HEK293T (cell line): ENCODE data around the gene LCNL1.

Experiments used
- CTCF ChIA-PET: fragments of 350-600 bp; formaldehyde crosslinking; extraction: SDS; loops from one replicate; lab custom pipeline; 2021; ENCODE audit warnings: antibody characterized with exemption, inconsistent platforms; lab: Yijun Ruan, JAX
- POLR2A ChIA-PET: fragments of 350-600 bp; formaldehyde crosslinking; extraction: SDS; loops from one replicate; lab custom pipeline; 2020; ENCODE audit warnings: antibody characterized with exemption, inconsistent platforms; lab: Yijun Ruan, JAX
- DNase-seq: peaks from one replicate; pipeline ENCODE4 v3.0.0; 2012; ENCODE audit warnings: mixed read lengths; ENCODE audit errors: extremely low spot score
- ARNT ChIP-seq: fragments of 450-650 bp; IDR thresholded peaks from 2 replicates; pipeline ENCODE4 v1.6.1; 2017; ENCODE audit warnings: mild to moderate bottlenecking
- BHLHE40 ChIP-seq: fragments of 450-650 bp; IDR thresholded peaks from 2 replicates; pipeline ENCODE4 v1.6.1; 2016; ENCODE audit warnings: mild to moderate bottlenecking, moderate library complexity, borderline replicate concordance
- CTBP1 ChIP-seq: fragments of 450-650 bp; IDR thresholded peaks from 2 replicates; pipeline ENCODE4 v1.6.1; 2016; ENCODE audit warnings: borderline replicate concordance
- ELF4 ChIP-seq: fragments of 450-650 bp; IDR thresholded peaks from 2 replicates; pipeline ENCODE4 v1.6.1; 2017; ENCODE audit warnings: antibody characterized with exemption
- FOXA1 ChIP-seq: fragments of 450-650 bp; IDR thresholded peaks from 2 replicates; pipeline ENCODE4 v1.6.1; 2016; ENCODE audit warnings: mild to moderate bottlenecking
- FOXK2 ChIP-seq: fragments of 450-650 bp; IDR thresholded peaks from 2 replicates; pipeline ENCODE4 v1.6.1; 2016; ENCODE audit warnings: mild to moderate bottlenecking
- FOXM1 ChIP-seq: fragments of 450-650 bp; IDR thresholded peaks from 2 replicates; pipeline ENCODE4 v1.6.1; 2017; ENCODE audit warnings: mild to moderate bottlenecking, borderline replicate concordance
- HDGF ChIP-seq: fragments of 450-650 bp; IDR thresholded peaks from 2 replicates; pipeline ENCODE4 v1.6.1; 2017; ENCODE audit warnings: antibody characterized with exemption, borderline replicate concordance
- L3MBTL2 ChIP-seq: fragments of 450-650 bp; conservative IDR thresholded peaks from 2 replicates; pipeline ENCODE4 v1.6.1; 2016; ENCODE audit warnings: mild to moderate bottlenecking
- LEF1 ChIP-seq: fragments of 450-650 bp; IDR thresholded peaks from 2 replicates; pipeline ENCODE4 v1.6.1; 2017; ENCODE audit warnings: mild to moderate bottlenecking, borderline replicate concordance
- NFRKB ChIP-seq: fragments of 450-650 bp; IDR thresholded peaks from 2 replicates; pipeline ENCODE4 v1.6.1; 2016; ENCODE audit warnings: mild to moderate bottlenecking, moderate library complexity
- PKNOX1 ChIP-seq: fragments of 450-650 bp; IDR thresholded peaks from 2 replicates; pipeline ENCODE4 v1.6.1; 2016
- SP1 ChIP-seq: fragments of 450-650 bp; IDR thresholded peaks from 2 replicates; pipeline ENCODE4 v1.6.1; 2017
- SUZ12 ChIP-seq: fragments of 450-650 bp; IDR thresholded peaks from 2 replicates; pipeline ENCODE4 v1.6.1; 2016; ENCODE audit warnings: mild to moderate bottlenecking
- TARDBP ChIP-seq: fragments of 450-650 bp; IDR thresholded peaks from 2 replicates; pipeline ENCODE4 v1.6.1; 2016
- ZNF384 ChIP-seq: fragments of 450-650 bp; IDR thresholded peaks from 2 replicates; pipeline ENCODE4 v1.6.1; 2016

Gene LCNL1

GRCh38 chr9:137007108-137007815 lies 24.5 kb downstream of the LCNL1 start:
- ChIA-PET CTCF (interaction anchor here (1.2 kb wide), 1 partner anchor 59 kb away, joined by 3 read pairs; no protein-coding TSS in a partner anchor), POLR2A (no interaction called here)
- no peak for DNase-seq
- TF ChIP-seq HDGF = no peak
- no peak for TF ChIP-seq SP1
- no peak for TF ChIP-seq BHLHE40
- TF ChIP-seq FOXK2 = no peak
- no peak for TF ChIP-seq TARDBP
- no peak for TF ChIP-seq FOXM1
- TF ChIP-seq L3MBTL2 = no peak
- TF ChIP-seq ARNT = no peak
- no peak for TF ChIP-seq SUZ12
- no peak for TF ChIP-seq PKNOX1
- TF ChIP-seq FOXA1 = no peak
- no peak for TF ChIP-seq ZNF384
- no peak for TF ChIP-seq LEF1
- TF ChIP-seq CTBP1 = no peak
- no peak for TF ChIP-seq NFRKB
- TF ChIP-seq ELF4 = no peak

GRCh38 chr9:137007816-137008270 lies 25.1 kb downstream of the LCNL1 start:
- TF ChIP-seq PKNOX1 (no peak), NFRKB (no peak), ARNT (no peak), FOXK2 (no peak), SUZ12 (no peak), FOXM1 (no peak), TARDBP (no peak), CTBP1 (no peak)
- ChIA-PET CTCF (interaction anchor here (1.2 kb wide), 1 partner anchor 60 kb away, joined by 3 read pairs; no protein-coding TSS in a partner anchor), POLR2A (no interaction called here)
- DNase-seq = no peak

DNA sequence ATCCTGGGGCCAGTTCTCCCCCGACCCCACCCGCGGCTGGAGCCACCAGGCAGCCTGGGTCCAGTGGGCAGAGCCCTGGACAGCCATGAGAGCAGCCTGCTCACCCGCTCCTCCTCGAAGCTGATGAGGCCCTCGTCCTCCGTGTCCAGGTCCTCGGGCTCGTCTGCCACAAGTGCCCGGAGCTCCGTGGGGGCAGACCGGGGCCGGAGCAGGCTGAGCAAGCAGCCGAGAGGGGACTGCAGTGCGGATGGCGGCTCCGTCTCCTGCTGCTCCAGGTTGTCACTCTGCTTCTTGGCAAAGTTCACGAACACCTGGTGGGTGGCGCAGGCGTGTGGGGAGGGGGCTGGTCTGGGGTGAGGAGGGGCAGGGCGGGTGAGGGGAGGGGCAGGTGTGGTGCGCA lies 25.5 kb downstream of the LCNL1 start:
- CTCF ChIA-PET = no interaction called here
- no peak for DNase-seq
- TF ChIP-seq ZNF384 (no peak), FOXK2 (no peak), TARDBP (no peak)
- POLR2A ChIA-PET = no interaction called here

- ChIA-PET CTCF (no interaction called here), POLR2A (no interaction called here)
- no peak for TF ChIP-seq BHLHE40
- no peak for TF ChIP-seq PKNOX1
- no peak for TF ChIP-seq L3MBTL2
- TF ChIP-seq CTBP1 = no peak
- no peak for TF ChIP-seq TARDBP
- no peak for TF ChIP-seq FOXK2
- TF ChIP-seq ZNF384 = no peak
- no peak for TF ChIP-seq NFRKB
- TF ChIP-seq HDGF = no peak
- no peak for DNase-seq
Observed at GRCh38 chr9:137009217-137009616, 26.4 kb downstream of the LCNL1 start.

DNA sequence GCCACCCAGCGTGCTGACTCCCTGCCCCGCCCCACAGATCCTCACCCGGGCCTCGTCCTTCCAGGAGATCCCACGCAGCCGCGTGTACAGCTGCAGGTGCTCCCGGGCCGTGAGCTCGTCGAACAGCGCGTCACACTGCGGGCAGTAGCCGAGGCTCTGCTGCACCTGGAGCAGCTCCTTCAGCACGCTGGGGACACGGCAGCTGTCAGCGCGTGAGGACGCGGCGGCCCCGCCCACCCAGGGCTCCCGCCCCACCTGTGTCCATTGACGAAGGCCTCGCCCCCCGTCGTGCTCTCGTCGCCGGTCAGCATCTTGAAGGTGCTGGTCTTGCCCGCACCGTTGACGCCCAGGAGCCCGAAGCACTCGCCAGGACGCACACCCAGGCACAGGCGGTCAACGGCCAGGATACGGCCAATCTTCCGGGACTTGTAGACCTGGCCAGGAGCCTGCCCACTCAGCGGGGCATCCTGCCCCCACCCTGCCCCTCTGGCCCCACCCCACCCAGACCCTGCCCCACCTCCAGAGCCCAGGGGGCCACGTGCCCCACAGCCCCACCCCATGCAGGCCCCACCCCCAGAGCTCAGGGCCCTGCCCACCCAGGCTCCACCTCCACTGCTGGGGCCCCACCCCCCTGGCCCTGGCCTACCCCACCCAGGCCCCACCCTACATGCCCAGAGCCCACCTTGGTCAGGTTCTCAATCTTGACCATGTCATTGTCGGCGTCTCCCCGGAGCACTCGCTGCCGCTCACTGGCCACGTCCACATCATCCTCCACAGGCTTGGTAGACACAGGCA lies 27.3 kb downstream of the LCNL1 start:
- CTCF ChIA-PET = no interaction called here
- POLR2A ChIA-PET = interaction anchor here (2.2 kb wide), 1 partner anchor 17 kb away, joined by 6 read pairs; no protein-coding TSS in a partner anchor
- no peak for TF ChIP-seq HDGF
- no peak for TF ChIP-seq NFRKB
- TF ChIP-seq LEF1 = no peak
- TF ChIP-seq ZNF384 = no peak
- no peak for TF ChIP-seq TARDBP
- no peak for TF ChIP-seq FOXK2
- TF ChIP-seq ARNT = no peak
- TF ChIP-seq FOXA1 = no peak
- TF ChIP-seq BHLHE40 = no peak
- no peak for TF ChIP-seq SUZ12
- no peak for TF ChIP-seq CTBP1
- no peak for DNase-seq

GRCh38 chr9:137011156-137011555 lies 28.4 kb downstream of the LCNL1 start:
- no peak for DNase-seq
- TF ChIP-seq NFRKB (no peak), FOXK2 (no peak), TARDBP (no peak), BHLHE40 (no peak), SUZ12 (no peak), PKNOX1 (no peak), FOXM1 (no peak), HDGF (no peak), L3MBTL2 (no peak), ARNT (no peak), FOXA1 (no peak), ELF4 (no peak), LEF1 (no peak)
- ChIA-PET CTCF (no interaction called here), POLR2A (interaction anchor here (2.2 kb wide), 1 partner anchor 18 kb away, joined by 6 read pairs; no protein-coding TSS in a partner anchor)
